LNCaP clone FGC (cell line): ENCODE results near the gene ACRV1.

Experiments
- DNase-seq: peaks from one replicate; pipeline ENCODE4 v3.0.0-alpha.2; 2011; ENCODE audit warnings: low read depth
- H3K4me3 ChIP-seq: 2 replicates; pipeline ENCODE4 v1.5.1; 2011; ENCODE audit warnings: mild to moderate bottlenecking, low read depth, low read length, control low read depth
- TF ChIP-seq, protein P1 (sequence below): IDR thresholded peaks from 2 replicates; pipeline ENCODE4 v1.5.1; 2012; ENCODE audit warnings: mild to moderate bottlenecking; ENCODE audit not compliant: control insufficient read depth, insufficient read depth; ENCODE audit errors: extremely low read depth

The ACRV1 gene

DNA sequence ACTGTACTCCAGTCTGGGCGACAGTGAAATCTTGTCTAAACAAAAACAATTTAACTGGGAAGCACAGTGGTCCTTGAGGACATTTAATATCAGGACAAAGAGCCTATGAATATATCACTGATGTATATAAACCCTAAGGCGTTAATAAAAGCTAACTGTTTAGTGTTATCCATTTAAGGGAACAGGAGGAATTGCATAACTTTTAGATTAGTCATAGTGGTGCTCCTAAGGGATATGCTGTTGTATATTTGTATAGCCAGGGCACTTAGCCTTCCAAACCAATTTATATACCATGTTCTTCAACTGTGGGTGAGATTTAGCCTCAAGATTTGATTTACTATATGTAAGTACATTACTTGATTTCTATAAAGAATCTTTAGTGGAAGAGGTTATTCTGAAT lies 58.7 kb downstream of the ACRV1 start:
- TF ChIP-seq, protein P1, sequence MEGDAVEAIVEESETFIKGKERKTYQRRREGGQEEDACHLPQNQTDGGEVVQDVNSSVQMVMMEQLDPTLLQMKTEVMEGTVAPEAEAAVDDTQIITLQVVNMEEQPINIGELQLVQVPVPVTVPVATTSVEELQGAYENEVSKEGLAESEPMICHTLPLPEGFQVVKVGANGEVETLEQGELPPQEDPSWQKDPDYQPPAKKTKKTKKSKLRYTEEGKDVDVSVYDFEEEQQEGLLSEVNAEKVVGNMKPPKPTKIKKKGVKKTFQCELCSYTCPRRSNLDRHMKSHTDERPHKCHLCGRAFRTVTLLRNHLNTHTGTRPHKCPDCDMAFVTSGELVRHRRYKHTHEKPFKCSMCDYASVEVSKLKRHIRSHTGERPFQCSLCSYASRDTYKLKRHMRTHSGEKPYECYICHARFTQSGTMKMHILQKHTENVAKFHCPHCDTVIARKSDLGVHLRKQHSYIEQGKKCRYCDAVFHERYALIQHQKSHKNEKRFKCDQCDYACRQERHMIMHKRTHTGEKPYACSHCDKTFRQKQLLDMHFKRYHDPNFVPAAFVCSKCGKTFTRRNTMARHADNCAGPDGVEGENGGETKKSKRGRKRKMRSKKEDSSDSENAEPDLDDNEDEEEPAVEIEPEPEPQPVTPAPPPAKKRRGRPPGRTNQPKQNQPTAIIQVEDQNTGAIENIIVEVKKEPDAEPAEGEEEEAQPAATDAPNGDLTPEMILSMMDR = no peak
- no peak for DNase-seq
- H3K4me3 ChIP-seq = no peak overlapping the region
